GM23338 (cell line): ENCODE data around the gene KIAA1217.

Experiments
- CREB1 ChIP-seq: fragments of 250-450 bp; sonication (Bioruptor Pico); IDR thresholded peaks from 2 replicates; pipeline ENCODE4 v1.5.0; 2020; ENCODE audit warnings: low read depth, mild to moderate bottlenecking, moderate library complexity
- CTCF ChIP-seq, 2 experiments: fragments of 200-600 bp in 1 of 2; sonication (generic) in 1 of 2; conservative IDR thresholded peaks; 2 replicates each; pipeline versions ENCODE4 v1.5.1 to v1.6.1; 2016 to 2017; ENCODE audit warnings: antibody characterized with exemption in 2 of 2, low read depth in 2 of 2, mild to moderate bottlenecking in 2 of 2, moderate library complexity in 1 of 2
- EZH2 ChIP-seq: fragments of 200-600 bp; sonication (generic); IDR thresholded peaks from one replicate; pipeline ENCODE4 v1.8.0; 2017; ENCODE audit warnings: antibody characterized with exemption, mild to moderate bottlenecking, low read depth; ENCODE audit not compliant: unreplicated experiment
- EZH2phosphoT487 ChIP-seq: fragments of 200-600 bp; sonication (generic); IDR thresholded peaks from one replicate; pipeline ENCODE4 v1.8.1; 2018; ENCODE audit warnings: antibody characterized with exemption; ENCODE audit not compliant: unreplicated experiment
- JUNB ChIP-seq: IDR thresholded peaks from one replicate; pipeline ENCODE4 v1.6.1; 2016; ENCODE audit warnings: antibody characterized with exemption; ENCODE audit not compliant: unreplicated experiment
- POLR2AphosphoS5 ChIP-seq: IDR thresholded peaks from 2 replicates; pipeline ENCODE4 v1.6.1; 2016; ENCODE audit warnings: antibody characterized with exemption, low read depth
- REST ChIP-seq: IDR thresholded peaks from one replicate; pipeline ENCODE4 v1.6.1; 2018; ENCODE audit warnings: antibody characterized with exemption; ENCODE audit not compliant: unreplicated experiment
- ZNF114 ChIP-seq: fragments of 250-450 bp; sonication (Bioruptor Pico); IDR thresholded peaks from 2 replicates; pipeline ENCODE4 v1.5.0; 2020; ENCODE audit warnings: mild to moderate bottlenecking, moderate library complexity
- ZNF462 ChIP-seq: fragments of 250-450 bp; sonication (Bioruptor Pico); IDR thresholded peaks from 2 replicates; pipeline ENCODE4 v1.5.0; 2020; ENCODE audit warnings: mild to moderate bottlenecking, moderate library complexity
- TF ChIP-seq, protein P1 (sequence below): IDR thresholded peaks from 2 replicates; pipeline ENCODE4 v1.6.1; 2016; ENCODE audit warnings: antibody characterized with exemption

- TF ChIP-seq POLR2AphosphoS5 (no peak), JUNB (no peak), CTCF (conservative IDR thresholded peaks at IDR 0.05; ENCODE audit: low read depth in 2 of 2) (no peak), CREB1 (CRISPR knock-in tag) (no peak), EZH2phosphoT487 (no peak), EZH2 (no peak), REST (no peak), ZNF462 (CRISPR knock-in tag) (no peak), ZNF114 (CRISPR knock-in tag) (no peak)
- TF ChIP-seq, protein P1, sequence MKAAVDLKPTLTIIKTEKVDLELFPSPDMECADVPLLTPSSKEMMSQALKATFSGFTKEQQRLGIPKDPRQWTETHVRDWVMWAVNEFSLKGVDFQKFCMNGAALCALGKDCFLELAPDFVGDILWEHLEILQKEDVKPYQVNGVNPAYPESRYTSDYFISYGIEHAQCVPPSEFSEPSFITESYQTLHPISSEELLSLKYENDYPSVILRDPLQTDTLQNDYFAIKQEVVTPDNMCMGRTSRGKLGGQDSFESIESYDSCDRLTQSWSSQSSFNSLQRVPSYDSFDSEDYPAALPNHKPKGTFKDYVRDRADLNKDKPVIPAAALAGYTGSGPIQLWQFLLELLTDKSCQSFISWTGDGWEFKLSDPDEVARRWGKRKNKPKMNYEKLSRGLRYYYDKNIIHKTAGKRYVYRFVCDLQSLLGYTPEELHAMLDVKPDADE, result no peak
These were observed 97.6 kb downstream of the KIAA1217 start for GRCh38 chr10:24306507-24306875.
